Tibial artery (tissue), 4 donors: ENCODE data around the gene FARP1.

Experiments used
- DNase-seq, 2 donors: peaks; one replicate each; pipeline ENCODE4 v3.0.0-alpha.2; 2019
- H3K27ac ChIP-seq, 2 donors: fragments of 200-600 bp; sonication (generic) in 1 of 2; 1 replicate in 1 of 2; 2 replicates in 1 of 2; pipeline ENCODE4 v1.5.1; 2018 to 2019; ENCODE audit warnings: mild to moderate bottlenecking in 1 of 2
- H3K27me3 ChIP-seq, 2 donors: fragments of 200-600 bp; sonication (generic) in 1 of 2; one replicate each; pipeline versions ENCODE4 v1.5.1 to v1.6.0; 2016 to 2019
- H3K36me3 ChIP-seq, 3 donors: fragments of 200-600 bp; sonication (generic) in 2 of 3; one replicate each; pipeline ENCODE4 v1.5.1; 2016 to 2019; ENCODE audit warnings: mild to moderate bottlenecking in 2 of 3
- H3K4me1 ChIP-seq, 4 donors: fragments of 200-600 bp; sonication (generic) in 2 of 4; 1 replicate in 3 of 4; 2 replicates in 1 of 4; pipeline ENCODE4 v1.5.1; 2016 to 2019
- H3K4me3 ChIP-seq, 2 donors: fragments of 200-600 bp; sonication (generic) in 1 of 2; 1 replicate in 1 of 2; 2 replicates in 1 of 2; pipeline ENCODE4 v1.5.1; 2018 to 2019; ENCODE audit warnings: mild to moderate bottlenecking in 2 of 2
- H3K9me3 ChIP-seq, 3 donors: fragments of 200-600 bp; sonication (generic) in 1 of 3; one replicate each; pipeline ENCODE4 v1.5.1; 2016 to 2019
- CTCF ChIP-seq, 2 experiments: fragments of 200-600 bp in 1 of 2; fragments of 450-650 bp in 1 of 2; IDR thresholded peaks; one replicate each; pipeline ENCODE4 v1.5.1; 2017 to 2019; ENCODE audit warnings: antibody characterized with exemption in 2 of 2, mild to moderate bottlenecking in 1 of 2, moderate library complexity in 1 of 2
- intact Hi-C: fragments of 100-400 bp; cut with DNase I; formaldehyde crosslinking; loops from one replicate; pipeline ENCODE4 v1.15.0; 2023; ENCODE audit warnings: low total_unique reads

Gene FARP1

GRCh38 chr13:98487522-98487921, 344.6 kb downstream of the FARP1 start:
- Histone ChIP-seq H3K27me3 (no peaks in the 10 kb centered on the region), H3K27ac (no peak overlapping the region), H3K4me3 (no peak overlapping the region), H3K36me3 (no peaks in the 10 kb centered on the region), H3K4me1 (peaks cover 0 to 70% (median 49%) of the 10 kb centered on the region in 4 donors), H3K9me3 (no peaks in the 10 kb centered on the region)
- no peak for DNase-seq
- no peak for TF ChIP-seq CTCF (IDR thresholded peaks at IDR 0.05)
- intact Hi-C loops, result no loop called here

GRCh38 chr13:98488736-98489135, 345.8 kb downstream of the FARP1 start:
- DNase-seq, result no peak
- Histone ChIP-seq H3K27me3 (no peaks in the 10 kb centered on the region), H3K9me3 (no peaks in the 10 kb centered on the region), H3K27ac (no peak overlapping the region), H3K4me1 (peaks cover 0 to 63% (median 37%) of the 10 kb centered on the region in 4 donors), H3K36me3 (no peaks in the 10 kb centered on the region), H3K4me3 (no peak overlapping the region)
- intact Hi-C loops, result no loop called here
- no peak for TF ChIP-seq CTCF (IDR thresholded peaks at IDR 0.05)

- Histone ChIP-seq H3K4me1 (peaks cover 0 to 58% (median 30%) of the 10 kb centered on the region in 4 donors), H3K4me3 (no peak overlapping the region), H3K9me3 (no peaks in the 10 kb centered on the region), H3K27me3 (no peaks in the 10 kb centered on the region), H3K27ac (no peak overlapping the region), H3K36me3 (no peaks in the 10 kb centered on the region)
- no peak for TF ChIP-seq CTCF (IDR thresholded peaks at IDR 0.05)
- intact Hi-C loops, result no loop called here
- DNase-seq, result no peak
These were observed 346.7 kb downstream of the FARP1 start for GRCh38 chr13:98489446-98490194.

GRCh38 chr13:98490195-98490836, 347.4 kb downstream of the FARP1 start:
- H3K4me3 ChIP-seq, result no peak overlapping the region
- H3K9me3 ChIP-seq, result no peaks in the 10 kb centered on the region
- H3K4me1 ChIP-seq, result peaks cover 0 to 58% (median 28%) of the 10 kb centered on the region in 4 donors
- no peak for TF ChIP-seq CTCF (IDR thresholded peaks at IDR 0.05)
- H3K27ac ChIP-seq, result no peak overlapping the region
- intact Hi-C loops, result no loop called here
- H3K36me3 ChIP-seq, result no peaks in the 10 kb centered on the region
- no peak for DNase-seq
- H3K27me3 ChIP-seq, result no peaks in the 10 kb centered on the region

- H3K9me3 ChIP-seq, result no peaks in the 10 kb centered on the region
- H3K4me3 ChIP-seq, result no peak overlapping the region
- H3K36me3 ChIP-seq, result no peaks in the 10 kb centered on the region
- H3K27me3 ChIP-seq, result no peaks in the 10 kb centered on the region
- no peak for DNase-seq
- no peak for TF ChIP-seq CTCF (IDR thresholded peaks at IDR 0.05)
- peaks cover 0 to 58% (median 29%) of the 10 kb centered on the region in 4 donors for H3K4me1 ChIP-seq
- H3K27ac ChIP-seq, result no peak overlapping the region
- intact Hi-C loops, result no loop called here
These were observed 348.0 kb downstream of the FARP1 start for GRCh38 chr13:98490866-98491265.
